Natural killer cell (primary cell): ENCODE results near the gene TLCD1. TPM values are rescaled to one million over a fixed set of nuclear protein-coding genes. Genes with fewer than 3 reads are reported as not detected.
A peak's percentile ranks its signal among the peaks of the same experiment; 100 is the strongest.

Source experiments
- ATAC-seq, 3 donors: fragments of 150-1000 bp in 2 of 3; fragments of 200-7000 bp in 1 of 3; cut with Tn5 transposase; 1 replicate in 1 of 3; 2 replicates in 2 of 3; pipeline ENCODE4 v1.10.0; 2021; ENCODE audit warnings: mild to moderate bottlenecking in 2 of 3, moderate library complexity in 2 of 3
- DNase-seq, 2 donors: peaks; one replicate each; pipeline versions ENCODE4 v3.0.0 to v3.0.0-alpha.2; 2013 to 2021; ENCODE audit warnings: mixed read lengths in 1 of 2
- H3K27ac ChIP-seq: one replicate; pipeline ENCODE4 v1.5.1; 2013; ENCODE audit warnings: mild to moderate bottlenecking, low read length
- H3K27me3 ChIP-seq: one replicate; pipeline ENCODE4 v1.6.1; 2013; ENCODE audit warnings: low read length; ENCODE audit not compliant: control insufficient read depth, insufficient read depth
- H3K36me3 ChIP-seq: one replicate; pipeline ENCODE4 v1.6.1; 2013; ENCODE audit warnings: low read length; ENCODE audit not compliant: control insufficient read depth, insufficient read depth
- H3K4me1 ChIP-seq: one replicate; pipeline ENCODE4 v1.6.1; 2013; ENCODE audit warnings: low read length; ENCODE audit not compliant: control insufficient read depth, insufficient read depth
- H3K4me3 ChIP-seq: one replicate; pipeline ENCODE4 v1.5.1; 2013; ENCODE audit warnings: low read length
- H3K9me3 ChIP-seq: one replicate; pipeline ENCODE4 v1.6.1; 2013; ENCODE audit warnings: low read length; ENCODE audit not compliant: control insufficient read depth, insufficient read depth
- H3K27ac Mint-ChIP-seq, 2 donors: one replicate each; pipeline ENCODE4 v1.8.0; 2022; ENCODE audit warnings: mild to moderate bottlenecking in 2 of 2, mixed read lengths in 2 of 2, moderate library complexity in 1 of 2
- H3K27me3 Mint-ChIP-seq, 2 donors: one replicate each; pipeline ENCODE4 v1.8.0; 2022; ENCODE audit warnings: low read depth in 2 of 2, mixed read lengths in 2 of 2
- H3K36me3 Mint-ChIP-seq: one replicate; pipeline ENCODE4 v1.8.0; 2022; ENCODE audit warnings: mixed read lengths
- H3K4me1 Mint-ChIP-seq, 2 donors: one replicate each; pipeline ENCODE4 v1.8.0; 2022; ENCODE audit warnings: mixed read lengths in 2 of 2
- H3K4me3 Mint-ChIP-seq: one replicate; pipeline ENCODE4 v1.8.0; 2022; ENCODE audit warnings: mild to moderate bottlenecking, moderate library complexity, mixed read lengths
- H3K9me3 Mint-ChIP-seq, 2 donors: one replicate each; pipeline ENCODE4 v1.8.0; 2022; ENCODE audit warnings: mixed read lengths in 2 of 2
- CTCF ChIP-seq: fragments of 200-600 bp; IDR thresholded peaks from one replicate; pipeline ENCODE4 v1.8.0; 2022; ENCODE audit warnings: antibody characterized with exemption
- WGBS: methylation state at CpG from one replicate; pipeline ENCODE4 v1.1.7; 2013; ENCODE audit warnings: missing lambda C conversion rate; ENCODE audit not compliant: insufficient coverage; 5-methylcytosine and 5-hydroxymethylcytosine counted together
- intact Hi-C: fragments of 100-400 bp; cut with micrococcal nuclease; formaldehyde crosslinking; loops from one replicate; pipeline ENCODE4 v1.14.2; 2022
- total RNA-seq, 4 donors: library from RNA; stranded (reverse); fragments of 120-200 nt in 1 of 4; gene quantifications; one replicate each; pipeline versions ENCODE4 v1.2.3 to v1.2.4, GENCODE V29; 2013 to 2022

The TLCD1 gene
- total RNA-seq, 3 donors from 2014 or later (not counting 1 experiment from before 2014, with no cell fraction given): 1.0 TPM; not detected in 2

DNA sequence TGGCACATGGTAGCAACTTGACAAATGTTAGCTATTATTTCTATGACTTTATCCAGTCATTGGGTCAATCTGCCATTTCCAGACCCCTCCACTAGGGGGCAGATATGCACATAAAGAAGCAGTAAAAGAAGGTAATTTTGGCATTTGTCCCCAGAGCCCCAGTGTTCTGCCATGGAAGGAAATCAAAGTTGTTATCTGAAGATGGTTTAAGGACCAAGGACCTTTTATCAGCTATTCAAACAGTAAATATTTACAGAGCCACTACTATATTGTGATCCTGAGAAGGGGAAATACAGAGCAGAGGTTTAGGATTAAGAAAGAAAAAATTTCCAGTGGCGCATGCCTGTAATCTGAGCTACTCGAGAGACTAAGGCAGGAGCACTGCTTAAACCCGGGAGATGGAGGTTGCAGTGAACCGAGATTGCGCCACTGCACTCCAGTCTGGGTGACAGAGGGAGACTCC lies 37.8 kb upstream of the TLCD1 start:
- Mint-ChIP-seq H3K4me3 (no peak overlapping the region), H3K27ac (peak overlapping the region; percentile 57 to 68), H3K4me1 (peaks cover 5% of the 10 kb centered on the region in 2 donors), H3K27me3 (no peaks in the 10 kb centered on the region), H3K9me3 (no peaks in the 10 kb centered on the region), H3K36me3 (peaks cover 6% of the 10 kb centered on the region)
- ATAC-seq: peak; percentile 73 to 90 (median 82)
- WGBS: 94% methylated on average over 2 of the region's 5 CpGs
- H3K27ac ChIP-seq: no peak overlapping the region
- no peaks in the 10 kb centered on the region for H3K4me1 ChIP-seq
- H3K36me3 ChIP-seq: peaks cover 20% of the 10 kb centered on the region
- peak; percentile 86 for TF ChIP-seq CTCF
- peak; percentile 63 to 86 for DNase-seq
- no peak overlapping the region for H3K4me3 ChIP-seq
- intact Hi-C loops: loop anchor here (1.0 to 10.0 kb wide), 5 partner anchors 37 to 351 kb away; partner anchors contain the start of genes DHRS13, NEK8 and TLCD1
- no peaks in the 10 kb centered on the region for H3K27me3 ChIP-seq
- H3K9me3 ChIP-seq: no peaks in the 10 kb centered on the region

GRCh38 chr17:28763137-28763799 lies 37.2 kb upstream of the TLCD1 start:
- Mint-ChIP-seq H3K27me3 (no peaks in the 10 kb centered on the region), H3K36me3 (peaks cover 6% of the 10 kb centered on the region), H3K4me1 (peaks cover 5% of the 10 kb centered on the region in 2 donors), H3K9me3 (no peaks in the 10 kb centered on the region), H3K27ac (peak overlapping the region; percentile 57 to 68), H3K4me3 (no peak overlapping the region)
- TF ChIP-seq CTCF: no peak
- 100% methylated on average over 1 of the region's 1 CpG for WGBS
- H3K9me3 ChIP-seq: no peaks in the 10 kb centered on the region
- H3K36me3 ChIP-seq: peaks cover 26% of the 10 kb centered on the region
- no peak overlapping the region for H3K4me3 ChIP-seq
- no peaks in the 10 kb centered on the region for H3K4me1 ChIP-seq
- H3K27ac ChIP-seq: no peak overlapping the region
- ATAC-seq (peak in 2 of 3 donors; percentile 21 to 33), DNase-seq (no peak)
- intact Hi-C loops: loop anchor here (1.0 to 10.0 kb wide), 5 partner anchors 36 to 352 kb away; partner anchors contain the start of genes DHRS13, NEK8 and TLCD1
- H3K27me3 ChIP-seq: no peaks in the 10 kb centered on the region

DNA sequence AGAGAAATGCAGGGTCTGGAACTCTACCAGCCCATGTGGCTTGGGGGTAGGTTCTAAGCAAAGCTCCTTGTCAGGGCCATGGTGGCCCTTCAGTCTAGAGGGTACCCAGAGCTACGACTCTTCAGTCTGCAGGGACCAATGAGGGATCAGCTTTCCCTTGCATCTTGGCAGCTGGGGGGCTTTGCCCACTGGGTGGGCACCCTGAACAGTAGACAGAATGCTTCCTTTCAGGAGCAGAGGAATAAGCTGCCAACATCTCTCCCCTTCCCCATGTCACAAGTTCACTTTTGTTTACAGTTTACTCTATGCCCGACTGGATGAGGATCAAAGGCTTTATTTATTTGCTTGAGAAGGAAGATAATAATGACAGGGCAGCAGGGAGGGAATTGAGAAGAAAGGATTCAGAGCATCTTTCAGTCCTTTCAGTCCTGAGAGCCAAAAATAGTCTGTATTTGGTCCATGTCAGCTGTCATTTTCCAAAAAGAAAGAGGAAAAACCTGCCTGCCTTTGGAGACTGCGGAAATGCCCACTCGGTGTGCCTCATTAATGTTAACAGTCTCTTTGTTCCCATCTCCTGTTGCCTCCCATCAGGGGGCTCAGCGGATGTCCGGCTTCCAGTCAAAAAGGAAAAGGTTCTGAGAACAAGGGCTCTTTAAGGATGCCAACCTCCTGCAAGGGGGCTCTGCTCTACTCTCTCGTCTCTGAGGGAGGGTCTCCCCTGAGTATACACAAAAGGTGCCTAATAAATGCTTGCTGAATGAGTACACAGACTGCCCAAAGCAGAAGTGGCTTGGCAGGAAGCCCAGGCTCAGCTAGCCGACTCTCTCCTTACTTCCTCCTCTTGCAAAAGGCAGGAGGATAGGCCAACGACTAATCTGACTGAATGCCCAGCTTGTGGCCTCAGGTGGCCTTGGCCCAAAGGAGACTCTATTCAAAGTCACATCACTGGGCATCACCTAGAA lies 34.8 kb upstream of the TLCD1 start:
- Mint-ChIP-seq H3K4me3 (no peak overlapping the region), H3K9me3 (no peaks in the 10 kb centered on the region), H3K36me3 (peaks cover 6% of the 10 kb centered on the region), H3K27me3 (no peaks in the 10 kb centered on the region), H3K27ac (no peak overlapping the region), H3K4me1 (peaks cover 5% of the 10 kb centered on the region in 2 donors)
- Histone ChIP-seq H3K9me3 (no peaks in the 10 kb centered on the region), H3K36me3 (peaks cover 22% of the 10 kb centered on the region), H3K4me3 (no peak overlapping the region), H3K27ac (no peak overlapping the region), H3K27me3 (no peaks in the 10 kb centered on the region), H3K4me1 (no peaks in the 10 kb centered on the region)
- intact Hi-C loops: loop anchor here (5.0 to 10.0 kb wide), 4 partner anchors 34 to 354 kb away; partner anchors contain the start of genes DHRS13, NEK8 and TLCD1
- 63% methylated on average over 9 of the region's 9 CpGs for WGBS
- no peak for TF ChIP-seq CTCF
- no peak for DNase-seq
- ATAC-seq: no peak
